ENCODE results near the gene PKP3.

Gene PKP3

GRCh38 chr11:405323-405953, 11.4 kb downstream of the PKP3 start:
- TF ChIP-seq REST (IDR thresholded peaks at IDR 0.05; ENCODE audit: insufficient read depth in 1 of 2, low read depth in 2 of 2, low read length in 2 of 2) (no peak), FOXP2 (optimal IDR thresholded peaks at IDR 0.05; ENCODE audit: borderline replicate concordance, extremely low read depth, extremely low read length, insufficient read depth) (no peak)

DNA sequence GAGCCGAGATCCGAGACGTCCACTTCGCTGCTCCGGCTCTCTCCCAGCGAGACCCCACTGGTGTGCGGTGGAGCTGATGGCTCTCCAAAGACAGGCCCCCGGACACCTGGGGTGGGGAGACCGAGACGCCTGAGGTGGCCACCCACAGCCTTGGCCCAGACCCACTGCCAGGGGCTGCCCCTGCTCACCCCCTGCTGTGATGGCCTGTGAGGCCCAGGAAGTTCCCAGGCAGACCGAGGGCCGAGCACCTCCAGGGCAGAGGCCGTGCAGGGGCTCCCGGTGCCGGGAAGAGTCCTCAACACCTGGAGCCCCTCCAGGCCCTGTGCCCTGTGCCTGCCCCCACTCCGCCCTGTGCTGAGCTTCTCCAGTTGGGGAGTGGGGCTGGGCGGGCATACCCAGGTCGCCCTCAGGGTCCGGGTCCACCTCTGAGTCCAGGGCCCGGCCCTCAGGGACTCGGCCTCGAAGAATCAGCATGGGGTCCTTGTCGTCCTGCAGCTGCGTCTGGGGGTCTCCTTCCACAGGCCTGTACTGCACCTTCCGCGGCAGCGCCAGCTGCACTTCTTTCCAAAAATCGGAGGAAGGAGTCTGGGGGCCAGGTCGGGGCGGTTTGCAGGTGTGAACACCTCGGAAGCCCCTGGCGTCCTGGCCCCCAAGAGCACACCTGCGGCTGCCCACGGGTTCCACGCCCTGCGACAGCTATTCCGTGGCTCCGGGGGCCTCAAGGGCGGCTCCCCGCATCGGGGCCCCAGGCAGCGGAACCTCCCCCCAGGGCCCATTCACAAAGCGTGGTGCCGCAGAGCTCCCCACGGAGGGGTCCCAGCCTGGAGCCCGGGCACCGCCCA, 12.2 kb downstream of the PKP3 start:
- TF ChIP-seq REST (IDR thresholded peaks at IDR 0.05; ENCODE audit: insufficient read depth in 1 of 2, low read depth in 2 of 2, low read length in 2 of 2) = no peak
- TF ChIP-seq POLR2AphosphoS5 (IDR thresholded peaks at IDR 0.05; ENCODE audit: low read depth, low read length) = no peak
- 0 out of 2 replicates have a peak, but pooled peaks have one; percentile 22 for TF ChIP-seq SIN3A (IDR thresholded peaks at IDR 0.05; ENCODE audit: borderline replicate concordance, insufficient read depth, low read length)
- no peak for TF ChIP-seq FOXP2 (optimal IDR thresholded peaks at IDR 0.05; ENCODE audit: borderline replicate concordance, extremely low read depth, extremely low read length, insufficient read depth)
- no peak for TF ChIP-seq TAF1 (IDR thresholded peaks at IDR 0.05; ENCODE audit: borderline replicate concordance, insufficient read depth, low read length)

DNA sequence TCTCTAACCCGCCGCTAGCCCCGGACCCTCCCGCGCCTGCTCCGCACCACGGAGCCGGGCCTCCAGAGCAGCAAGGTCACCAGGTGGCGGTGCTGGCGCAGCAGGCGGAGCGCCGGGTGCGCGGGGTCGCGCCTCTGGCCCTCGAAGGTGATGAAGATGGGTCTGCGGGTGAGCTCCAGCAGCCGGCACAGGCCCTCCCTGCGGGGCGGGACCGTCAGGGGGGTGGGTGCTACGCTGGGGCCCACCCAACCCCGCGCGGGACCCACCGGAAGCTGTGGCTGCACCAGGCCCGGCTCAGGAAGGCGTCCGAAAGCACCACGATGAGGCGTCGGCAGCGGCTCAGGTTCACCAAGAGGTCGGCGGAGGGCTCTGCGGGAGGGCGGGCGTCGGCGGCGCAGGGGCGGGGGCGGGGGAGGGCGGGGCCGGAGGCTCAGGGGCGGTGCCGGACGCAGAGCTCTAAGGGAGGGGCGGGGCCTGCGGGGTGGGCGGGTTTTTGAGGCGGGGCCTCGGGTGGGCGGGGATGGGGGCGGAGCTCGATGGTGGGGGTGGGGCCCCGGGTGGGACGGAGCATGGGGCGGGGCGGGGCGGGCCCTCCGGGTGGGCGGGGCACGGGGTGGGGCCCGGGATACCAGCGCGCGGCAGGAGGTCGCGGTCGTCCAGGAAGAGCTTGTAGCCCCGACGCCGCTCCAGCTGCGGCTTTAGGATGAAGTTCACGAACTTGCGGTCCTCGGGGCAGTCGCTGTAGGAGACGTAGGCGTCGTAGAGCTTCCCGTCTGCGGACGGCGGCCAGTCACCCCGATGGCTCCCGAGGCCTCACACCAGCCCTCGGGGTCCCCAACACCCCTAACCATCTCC, 13.0 kb downstream of the PKP3 start:
- TF ChIP-seq POLR2AphosphoS5 (IDR thresholded peaks at IDR 0.05; ENCODE audit: low read depth, low read length) = peak; percentile 71
- no peak for TF ChIP-seq FOXP2 (optimal IDR thresholded peaks at IDR 0.05; ENCODE audit: borderline replicate concordance, extremely low read depth, extremely low read length, insufficient read depth)
- TF ChIP-seq TAF1 (IDR thresholded peaks at IDR 0.05; ENCODE audit: borderline replicate concordance, insufficient read depth, low read length) = 0 out of 2 replicates have a peak, but pooled peaks have one; percentile 47

GRCh38 chr11:407651-408123, 13.7 kb downstream of the PKP3 start:
- TF ChIP-seq SIN3A (IDR thresholded peaks at IDR 0.05; ENCODE audit: borderline replicate concordance, insufficient read depth, low read length) (no peak), TAF1 (IDR thresholded peaks at IDR 0.05; ENCODE audit: borderline replicate concordance, insufficient read depth, low read length) (no peak), REST (IDR thresholded peaks at IDR 0.05; ENCODE audit: insufficient read depth in 1 of 2, low read depth in 2 of 2, low read length in 2 of 2) (no peak), POLR2AphosphoS5 (IDR thresholded peaks at IDR 0.05; ENCODE audit: low read depth, low read length) (no peak), FOXP2 (optimal IDR thresholded peaks at IDR 0.05; ENCODE audit: borderline replicate concordance, extremely low read depth, extremely low read length, insufficient read depth) (no peak)
